GM18909 (cell line): ENCODE measurements around the gene USP49.
"Not testable (repeated sequence)": the region's sequence is repeated elsewhere in the genome, so short reads cannot be mapped to it uniquely, and the experiment has no call there.

Source experiments
- ATAC-seq: cut with Tn5 transposase; IDR thresholded peaks from one replicate; pipeline ENCODE4 v1.9.1; 2021; ENCODE audit warnings: mild to moderate bottlenecking; ENCODE audit not compliant: unreplicated experiment, poor library complexity

USP49 gene

DNA sequence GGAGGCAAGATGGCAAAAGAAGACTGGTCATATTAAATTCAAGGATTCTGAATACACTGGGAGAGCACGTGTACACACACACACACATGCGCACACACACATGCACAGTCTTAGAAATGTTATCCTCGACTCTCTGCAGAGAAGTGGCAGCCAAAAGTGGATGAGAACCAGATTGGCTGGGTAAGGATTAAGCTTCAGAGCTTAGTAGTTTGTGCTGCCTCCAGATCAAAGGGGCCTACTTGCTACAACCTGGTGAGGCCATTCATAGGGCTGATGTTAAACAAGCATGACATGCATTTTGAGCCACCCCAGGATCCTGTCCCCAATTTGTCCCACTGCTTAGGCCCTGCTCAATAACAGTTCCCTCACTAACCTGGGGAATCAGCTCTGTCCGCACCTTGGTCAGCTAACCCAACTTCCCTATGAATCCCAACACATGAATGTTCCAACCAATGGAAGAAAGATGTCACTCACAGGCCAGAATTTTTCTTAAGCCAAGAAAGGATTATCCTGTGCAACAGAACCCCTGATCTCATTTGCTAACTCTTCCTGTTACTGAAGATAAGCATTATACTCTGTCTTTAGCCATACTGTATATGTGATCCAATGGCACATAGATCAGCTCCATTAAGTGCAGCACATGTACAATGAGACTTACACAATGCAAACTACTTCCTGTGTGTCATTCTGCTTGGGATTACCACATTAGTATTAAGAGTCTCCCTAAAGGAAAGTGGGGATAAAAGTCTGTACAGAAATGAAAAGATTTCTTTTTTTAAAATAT is 76.7 kb downstream of the USP49 start:
- no peak for ATAC-seq

DNA sequence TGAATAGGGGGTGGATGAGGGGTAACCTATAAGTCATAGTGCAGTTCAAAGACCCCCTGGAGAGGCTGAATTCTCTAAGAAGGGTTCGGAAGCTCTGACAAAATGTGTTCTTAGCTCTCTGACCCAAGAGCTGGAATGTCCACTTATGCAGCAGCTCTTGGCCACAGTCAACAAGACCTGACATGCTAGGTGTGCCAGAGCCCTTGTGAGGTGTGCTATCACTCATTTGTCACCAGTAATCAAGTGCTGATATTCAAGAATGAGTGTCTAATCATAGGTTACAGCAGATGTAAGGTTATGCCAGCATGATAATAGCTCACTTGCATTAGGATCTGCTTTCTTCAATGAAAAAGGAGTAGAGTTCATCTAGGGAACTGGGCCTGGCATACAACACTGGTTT is 79.6 kb downstream of the USP49 start:
- ATAC-seq: no peak

DNA sequence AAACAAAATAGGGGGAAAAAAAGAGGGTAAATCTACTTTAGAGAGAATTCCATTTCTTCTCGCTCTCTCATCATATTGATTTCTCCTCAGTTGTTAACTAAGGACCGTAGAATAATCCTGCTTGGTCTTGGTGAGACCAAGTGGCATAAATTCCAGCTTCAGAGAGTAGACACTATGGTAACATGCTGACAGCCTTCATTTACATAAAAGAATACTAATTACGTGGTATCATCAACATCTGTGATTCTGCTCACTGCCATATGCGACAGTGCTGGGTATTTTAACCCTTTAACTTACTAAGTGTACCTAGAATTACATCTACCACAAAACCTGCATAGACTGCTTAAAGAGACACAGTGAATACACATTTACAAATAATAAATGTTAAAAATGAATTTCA is 80.5 kb downstream of the USP49 start:
- ATAC-seq: no peak

DNA sequence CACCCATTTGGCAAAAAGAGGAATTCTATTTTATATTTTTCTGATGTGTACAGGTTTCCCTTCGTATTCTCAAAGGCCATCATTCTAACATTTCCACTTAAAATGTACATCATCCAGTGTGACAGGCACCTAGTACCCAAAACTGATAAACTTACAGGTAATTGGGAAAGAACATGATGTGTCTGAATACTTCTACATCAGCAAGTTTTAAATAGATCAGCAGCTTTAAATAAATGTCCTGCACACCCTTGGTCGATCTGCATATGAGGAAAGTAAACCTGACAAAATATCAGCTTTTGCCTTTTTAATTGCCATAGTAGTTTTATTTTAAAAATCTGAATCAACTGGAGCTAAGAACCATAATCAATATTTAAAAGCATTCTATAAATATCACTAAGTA is 81.2 kb downstream of the USP49 start:
- ATAC-seq: no peak

DNA sequence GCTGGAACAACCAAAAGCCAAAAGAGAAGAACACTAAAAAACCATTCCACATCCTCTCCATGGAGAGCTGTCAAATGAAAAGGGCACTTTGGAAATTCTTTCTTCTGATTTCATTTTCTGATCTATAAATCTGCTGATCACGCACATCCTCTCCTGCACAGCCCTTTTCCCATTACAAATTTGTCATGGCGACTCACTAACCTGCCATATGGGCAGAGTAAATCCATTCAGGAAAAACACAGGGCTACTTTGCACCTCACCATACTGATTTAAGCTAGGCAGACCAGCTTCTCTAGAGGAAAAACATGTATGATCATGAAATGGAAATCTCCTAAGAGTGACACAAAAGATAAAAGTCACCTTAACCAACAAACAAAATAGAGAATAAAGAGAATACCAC is 81.7 kb downstream of the USP49 start:
- ATAC-seq: no peak

DNA sequence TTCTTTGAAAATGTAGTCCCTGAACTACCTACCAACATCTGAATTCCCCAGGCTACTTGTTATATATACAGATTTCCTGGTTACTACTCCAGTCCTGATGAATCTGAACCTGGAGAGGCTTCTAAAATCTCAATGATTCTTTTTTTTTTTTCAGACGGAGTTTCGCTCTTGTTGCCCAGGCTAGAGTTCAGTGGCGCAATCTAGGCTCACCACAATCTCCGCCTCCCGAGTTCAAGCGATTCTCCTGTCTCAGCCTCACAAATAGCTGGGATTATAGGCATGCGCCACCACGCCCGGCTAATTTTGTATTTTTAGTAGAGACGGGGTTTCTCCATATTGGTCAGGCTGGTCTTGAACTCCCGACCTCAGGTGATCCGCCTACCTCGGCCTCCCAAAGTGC is 83.2 kb downstream of the USP49 start:
- not testable (repeated sequence) for ATAC-seq

DNA sequence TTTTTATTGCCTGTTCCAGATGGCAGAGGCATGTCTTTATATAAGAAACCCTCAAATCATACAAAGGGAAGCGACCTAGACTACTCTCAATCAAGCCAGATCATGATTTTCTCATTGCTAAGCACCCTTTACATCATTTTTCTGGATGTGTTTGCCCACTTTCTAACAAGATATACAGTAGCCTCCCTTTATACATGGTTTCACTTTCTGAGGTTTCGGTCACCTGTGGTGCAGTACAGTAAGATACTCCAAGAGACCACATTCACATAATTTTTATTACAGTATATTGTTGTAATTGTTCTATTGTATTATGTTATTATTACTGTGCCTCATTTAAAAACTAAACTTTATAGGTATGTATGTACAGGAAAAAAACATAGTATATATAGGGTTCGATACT is 84.1 kb downstream of the USP49 start:
- ATAC-seq: no peak

DNA sequence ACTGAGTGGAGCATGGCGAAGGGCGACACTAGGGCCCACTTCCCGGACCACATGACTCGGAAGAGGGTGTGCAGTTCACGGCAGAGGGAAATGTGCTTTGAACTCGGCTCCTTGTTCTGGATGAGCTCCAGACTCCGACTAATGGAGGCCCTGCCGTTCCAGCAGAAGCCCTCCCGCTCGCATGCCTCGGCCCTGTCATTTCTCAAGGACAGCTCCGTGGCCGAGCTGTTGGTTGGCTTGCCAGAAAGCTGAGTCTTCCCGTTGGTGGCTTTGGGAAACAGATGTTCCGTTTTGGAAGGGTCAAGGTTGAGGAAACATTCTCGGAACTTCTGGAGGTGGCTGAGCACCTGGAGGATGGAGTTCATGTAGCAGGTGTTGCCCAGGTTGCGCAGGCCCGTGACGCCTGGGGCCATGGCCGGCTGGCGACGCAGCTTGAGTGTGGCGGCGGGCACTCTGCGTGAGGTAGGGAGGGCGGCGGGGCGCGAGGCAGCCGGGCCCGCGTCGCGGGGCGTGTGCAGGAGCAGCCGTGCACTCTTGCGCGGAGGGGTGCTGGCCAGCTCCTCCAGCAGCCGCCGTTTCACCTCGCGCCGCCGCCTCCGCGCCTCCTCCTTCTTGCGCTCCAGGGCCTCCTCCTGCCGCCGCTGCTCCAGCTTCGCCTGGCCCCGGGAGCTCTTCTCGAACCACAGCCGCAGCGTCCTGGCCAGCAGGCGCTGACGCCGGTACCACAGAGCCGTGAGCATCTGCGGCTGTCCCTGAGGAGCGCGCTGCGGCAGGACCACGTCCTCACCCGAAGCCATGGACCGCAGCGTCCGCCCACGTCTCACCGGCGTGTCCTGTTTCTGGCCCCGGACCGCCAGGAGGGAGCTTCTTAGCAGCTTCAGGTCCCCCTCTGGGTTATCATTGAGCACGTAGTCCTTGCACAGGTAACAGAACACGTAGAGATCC is 89.1 kb downstream of the USP49 start:
- ATAC-seq: no peak

DNA sequence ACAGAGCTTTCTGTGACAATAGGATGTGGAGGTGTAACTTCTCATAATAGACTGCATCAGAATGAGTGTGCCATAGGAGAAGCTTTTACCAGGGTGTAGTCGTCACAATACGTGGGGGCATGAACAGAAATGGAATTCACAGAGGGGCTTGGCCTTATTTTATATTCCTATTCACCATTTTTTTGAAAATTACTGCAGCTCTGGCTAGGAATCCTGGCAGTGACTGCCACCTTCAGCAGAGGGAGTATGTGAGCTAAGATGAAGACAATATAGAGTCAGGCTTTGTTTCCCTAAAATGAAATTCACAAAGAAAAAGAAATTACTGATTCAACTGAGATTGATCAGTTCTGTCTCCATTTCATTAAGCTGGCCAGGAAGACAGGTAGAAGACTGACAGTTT is 93.8 kb downstream of the USP49 start:
- no peak for ATAC-seq

DNA sequence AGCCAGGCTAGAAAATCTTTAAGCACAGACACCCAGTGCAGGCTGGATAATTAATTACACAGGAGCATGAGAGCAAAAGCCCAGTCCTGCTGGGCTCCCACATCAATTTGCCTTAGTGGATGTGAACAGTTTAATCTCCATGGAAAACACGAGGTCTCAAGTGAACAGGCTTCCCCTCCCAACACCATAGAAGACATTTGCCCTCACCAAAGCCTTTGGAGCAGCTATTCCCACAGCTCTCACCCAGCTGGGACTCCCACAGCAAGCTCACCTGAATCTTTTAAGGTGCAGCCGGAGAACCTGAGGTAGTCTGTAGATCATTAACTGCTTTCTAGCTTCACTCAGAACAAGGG is 95.6 kb downstream of the USP49 start:
- no peak for ATAC-seq

DNA sequence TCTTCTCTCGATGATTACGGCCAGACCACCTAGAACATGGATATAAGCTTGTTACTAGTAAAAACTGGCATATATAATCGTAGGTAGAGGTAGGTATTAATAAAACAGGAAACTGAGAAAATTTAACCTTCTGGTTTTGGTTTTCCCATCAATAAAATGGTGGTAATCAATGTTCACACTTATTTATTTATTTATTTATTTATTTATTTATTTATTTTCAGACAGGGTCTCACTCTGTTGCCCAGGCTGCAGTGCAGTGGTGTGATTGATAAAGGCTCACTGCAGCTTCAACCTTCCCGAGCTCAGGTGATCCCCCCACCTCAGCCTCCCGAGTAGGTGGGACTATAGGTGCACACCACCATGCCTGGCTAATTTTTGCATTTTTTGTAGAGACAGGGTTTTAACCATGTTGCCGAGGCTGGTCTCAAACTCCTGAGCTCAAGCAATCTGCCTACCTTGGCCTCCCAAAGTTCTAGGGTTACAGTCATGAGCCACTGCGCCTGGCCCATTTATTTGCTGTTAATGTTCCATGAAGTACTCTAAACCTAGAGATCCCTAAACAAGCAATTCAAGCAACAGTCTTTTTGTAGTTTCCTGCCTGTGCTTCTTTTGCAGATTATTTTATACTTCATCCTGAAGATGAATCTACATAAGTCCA is 96.1 kb downstream of the USP49 start:
- ATAC-seq: no peak

DNA sequence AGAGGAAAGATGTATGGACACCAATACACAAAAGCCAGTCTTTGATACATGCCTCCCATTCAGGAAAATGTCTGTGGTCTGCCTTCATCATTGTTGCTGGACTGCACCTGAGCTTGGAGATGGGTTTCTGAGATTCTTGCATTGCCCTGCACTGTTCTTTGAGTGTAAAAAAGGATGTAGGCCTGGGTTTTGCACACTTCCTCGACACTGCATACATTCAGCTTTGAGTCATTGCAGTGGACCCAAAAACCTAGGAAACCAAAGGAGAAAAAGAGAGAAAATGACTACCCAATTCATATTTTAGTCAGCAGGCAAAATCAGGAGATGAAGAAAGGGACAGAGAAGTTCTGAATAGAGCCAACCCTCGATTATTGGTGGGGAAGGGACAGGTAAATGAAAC is 98.7 kb downstream of the USP49 start:
- ATAC-seq: no peak

DNA sequence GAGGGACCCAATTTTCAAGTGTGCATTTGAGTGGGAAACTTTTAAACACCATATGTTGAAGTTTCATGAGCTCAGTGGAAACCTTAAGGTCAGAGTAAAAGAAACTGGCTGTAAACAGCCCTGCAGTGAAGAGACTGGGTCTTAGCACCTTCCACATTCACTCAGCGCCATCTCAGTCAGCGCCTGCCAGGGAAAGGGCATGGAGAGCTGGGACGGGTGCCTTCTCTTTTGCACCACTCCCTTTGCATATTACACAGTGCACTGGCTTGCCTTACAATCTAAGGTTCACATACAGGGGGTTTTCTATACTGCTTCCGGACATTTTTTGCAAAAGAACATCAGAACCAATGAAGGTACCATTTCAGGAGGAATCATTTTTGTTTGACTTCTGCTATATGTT is 103.2 kb downstream of the USP49 start:
- no peak for ATAC-seq

DNA sequence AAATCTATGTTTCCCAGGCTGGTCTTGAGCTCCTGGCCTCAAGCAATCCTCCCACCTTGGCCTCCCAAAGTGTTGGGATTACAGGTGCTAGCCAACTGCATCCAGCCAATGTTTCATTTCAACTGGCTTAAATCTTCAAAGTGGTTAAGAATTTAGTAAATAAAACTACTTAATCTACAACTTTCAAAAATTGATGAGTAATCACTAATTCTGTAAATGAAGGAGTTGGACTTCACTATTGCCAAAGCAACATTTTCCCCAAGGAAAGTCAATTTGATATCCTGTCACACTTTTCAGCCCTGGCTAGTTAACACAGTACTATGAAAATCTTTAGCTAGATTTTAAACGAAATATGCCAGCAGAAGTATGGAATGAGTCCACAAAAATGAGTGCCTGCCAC is 103.9 kb downstream of the USP49 start:
- ATAC-seq: no peak

DNA sequence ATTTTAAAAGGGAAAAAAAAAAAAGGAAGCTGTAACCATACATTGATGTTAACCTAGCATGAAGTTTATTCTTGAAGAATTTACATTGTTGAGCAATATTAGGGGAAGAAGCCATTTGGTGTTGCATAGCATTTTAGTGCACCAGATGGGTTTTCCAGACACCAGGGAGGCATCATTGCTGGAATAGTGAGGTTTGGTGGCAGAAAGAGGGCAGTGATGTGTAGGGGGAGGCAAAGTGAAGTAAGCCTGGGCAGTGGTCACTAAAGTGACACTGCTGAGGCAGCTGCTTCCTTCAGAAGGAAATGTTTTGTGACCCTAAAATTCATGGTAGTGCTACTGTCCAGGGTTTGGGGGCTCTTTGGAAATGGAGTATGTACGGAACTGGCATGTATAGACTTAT is 105.1 kb downstream of the USP49 start:
- ATAC-seq: no peak

DNA sequence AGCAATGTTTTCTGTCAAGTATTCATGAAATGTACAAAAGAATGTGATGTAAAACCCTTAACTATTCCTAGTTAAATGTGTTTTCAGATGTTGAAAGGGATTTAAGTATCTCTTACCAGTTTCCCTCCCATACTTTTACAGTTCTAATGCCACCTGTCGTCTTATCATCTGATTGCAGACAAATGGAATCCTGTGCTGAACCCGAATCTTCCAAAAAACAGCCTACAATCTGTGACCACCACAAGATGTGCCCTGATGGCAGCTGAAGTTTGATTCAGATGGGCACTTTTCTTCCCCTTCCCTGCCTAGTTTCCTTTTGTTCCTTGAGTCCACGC is 105.8 kb downstream of the USP49 start:
- no peak for ATAC-seq

DNA sequence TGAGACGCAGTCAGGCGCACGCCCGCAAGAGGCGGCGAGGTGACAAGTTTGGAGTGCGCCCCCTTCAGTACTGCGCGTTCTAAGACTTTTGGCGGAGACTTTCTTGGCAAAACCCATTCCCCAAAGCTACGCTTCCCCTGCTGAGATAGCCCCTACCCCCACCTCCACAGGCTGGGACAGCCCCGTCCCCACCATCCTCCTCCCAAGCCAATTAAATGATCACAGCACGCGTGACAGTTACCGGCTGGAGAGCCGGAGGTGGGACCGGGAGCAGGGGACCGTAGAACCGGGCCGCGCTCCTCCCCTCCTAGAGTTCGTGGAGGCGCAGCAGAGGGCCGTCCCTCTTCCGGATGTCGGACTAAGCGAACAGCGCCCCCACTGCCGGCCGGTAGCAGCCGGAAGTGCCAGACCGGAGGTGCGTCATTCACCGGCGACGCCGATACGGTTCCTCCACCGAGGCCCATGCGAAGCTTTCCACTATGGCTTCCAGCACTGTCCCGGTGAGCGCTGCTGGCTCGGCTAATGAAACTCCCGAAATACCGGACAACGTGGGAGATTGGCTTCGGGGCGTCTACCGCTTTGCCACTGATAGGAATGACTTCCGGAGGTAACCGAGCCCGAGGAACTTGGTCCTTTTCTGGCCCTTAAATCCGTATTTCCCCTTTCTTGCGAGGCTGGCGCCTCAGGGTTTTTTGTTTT is 107.8 kb downstream of the USP49 start, which contains the start of gene TOMM6:
Gene TOMM6, plus strand, starts transcription at position 476 of the 699 bp plus-strand sequence. Its CDS starts 4 bp downstream, at position 480.
- ATAC-seq: peak; percentile 86

DNA sequence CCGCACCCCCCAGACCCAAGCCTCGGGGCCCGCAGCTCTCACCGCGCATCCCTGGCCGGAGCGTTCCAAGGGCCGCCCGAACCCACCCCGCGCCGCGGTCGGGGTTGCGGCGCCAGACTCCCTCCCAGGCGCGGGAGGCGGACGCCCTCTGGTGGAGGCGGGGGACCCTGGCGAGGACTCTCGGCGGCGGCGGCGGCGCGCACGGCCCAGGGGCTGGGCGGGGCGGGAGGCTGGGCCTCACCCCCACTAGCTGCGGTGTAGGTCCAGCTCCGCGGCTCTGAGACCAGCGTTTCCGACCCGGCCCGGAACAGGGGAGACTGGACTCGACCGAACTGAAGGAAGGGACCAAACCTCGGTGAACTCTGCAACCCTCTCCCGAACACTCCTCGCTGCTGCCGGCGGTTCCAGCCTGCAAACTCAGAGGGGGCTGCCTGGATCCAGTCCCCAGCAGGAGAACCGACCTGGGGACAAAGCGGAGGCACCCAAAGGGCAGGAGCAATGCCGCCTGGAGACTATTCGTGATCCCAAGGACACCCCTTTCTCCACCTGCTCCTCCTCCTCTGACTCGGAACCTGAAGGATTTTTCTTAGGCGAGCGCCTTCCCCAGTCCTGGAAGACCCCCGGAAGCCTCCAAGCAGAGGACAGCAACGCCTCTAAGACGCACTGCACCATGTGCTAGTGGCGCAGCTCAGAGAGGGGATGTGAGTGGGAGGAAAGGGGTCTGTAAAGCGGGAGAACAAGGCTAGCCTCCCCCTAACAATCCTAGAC is 108.5 kb downstream of the USP49 start:
- peak; percentile 64 for ATAC-seq

DNA sequence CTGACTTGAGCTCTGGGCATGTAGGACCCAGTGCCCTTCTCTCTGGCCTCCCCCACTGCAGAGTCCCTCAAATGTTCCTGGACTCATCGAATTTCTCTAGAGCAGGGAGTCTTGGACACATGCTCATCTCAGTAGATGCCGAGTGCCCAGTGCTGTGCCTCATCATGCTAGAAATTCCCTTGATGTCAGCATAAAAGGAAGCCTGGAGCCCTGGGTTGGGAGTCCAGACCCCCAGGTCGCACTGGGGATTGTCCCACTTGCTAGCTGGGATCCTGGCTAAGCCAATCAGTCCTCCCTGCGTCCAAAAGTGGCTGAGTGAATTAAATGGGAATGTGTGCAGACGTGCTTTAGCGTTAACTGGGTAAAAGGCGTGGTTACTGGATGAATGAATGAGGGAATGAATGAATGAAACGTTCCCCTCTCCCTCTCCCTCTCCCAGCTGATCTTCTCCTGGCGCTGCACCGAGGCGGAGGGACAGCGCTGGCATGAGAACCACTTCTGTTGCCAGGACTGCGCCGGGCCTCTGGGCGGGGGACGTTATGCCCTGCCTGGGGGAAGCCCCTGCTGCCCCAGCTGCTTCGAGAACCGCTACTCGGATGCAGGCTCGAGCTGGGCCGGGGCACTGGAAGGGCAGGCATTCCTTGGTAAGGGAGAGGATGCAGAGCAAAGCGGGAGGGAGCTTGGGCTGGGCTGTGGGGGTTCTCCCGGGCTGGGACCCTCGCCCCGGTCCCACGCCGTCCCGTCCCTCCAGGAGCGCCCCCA is 109.3 kb downstream of the USP49 start:
- peak; percentile 3 for ATAC-seq
